ENCODE measurements around the gene SRP68. TPM values are rescaled to one million over a fixed set of nuclear protein-coding genes. Genes with fewer than 3 reads are reported as not detected.

Gene SRP68
- total RNA-seq, 1 experiment from 2014 or later: 90.7 TPM

- Mint-ChIP-seq H3K4me3 (peak overlapping the region; percentile 97), H3K4me1 (peaks cover 26% of the 10 kb centered on the region), H3K27ac (peak overlapping the region; percentile 89), H3K9me3 (no peaks in the 10 kb centered on the region), H3K36me3 (peaks cover 11% of the 10 kb centered on the region; the same call in 1 of the 2 replicates), H3K27me3 (ENCODE audit: low read depth) (peaks cover 34% of the 10 kb centered on the region)
- no peak for DNase-seq (ENCODE audit: low spot score)
- ATAC-seq: no peak
- TF ChIP-seq, protein P1, sequence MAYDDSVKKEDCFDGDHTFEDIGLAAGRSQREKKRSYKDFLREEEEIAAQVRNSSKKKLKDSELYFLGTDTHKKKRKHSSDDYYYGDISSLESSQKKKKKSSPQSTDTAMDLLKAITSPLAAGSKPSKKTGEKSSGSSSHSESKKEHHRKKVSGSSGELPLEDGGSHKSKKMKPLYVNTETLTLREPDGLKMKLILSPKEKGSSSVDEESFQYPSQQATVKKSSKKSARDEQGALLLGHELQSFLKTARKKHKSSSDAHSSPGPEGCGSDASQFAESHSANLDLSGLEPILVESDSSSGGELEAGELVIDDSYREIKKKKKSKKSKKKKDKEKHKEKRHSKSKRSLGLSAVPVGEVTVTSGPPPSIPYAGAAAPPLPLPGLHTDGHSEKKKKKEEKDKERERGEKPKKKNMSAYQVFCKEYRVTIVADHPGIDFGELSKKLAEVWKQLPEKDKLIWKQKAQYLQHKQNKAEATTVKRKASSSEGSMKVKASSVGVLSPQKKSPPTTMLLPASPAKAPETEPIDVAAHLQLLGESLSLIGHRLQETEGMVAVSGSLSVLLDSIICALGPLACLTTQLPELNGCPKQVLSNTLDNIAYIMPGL (CRISPR knock-in tag; IDR thresholded peaks at IDR 0.05): 0 out of 2 replicates have a peak, but pooled peaks have one; percentile 7
- TF ChIP-seq RELA (CRISPR knock-in tag; IDR thresholded peaks at IDR 0.05; ENCODE audit: borderline replicate concordance): no peak
- CTCF ChIA-PET: interaction anchor here (1.0 to 2.7 kb wide), 4 partner anchors 58 to 208 kb away, joined by 3 to 14 read pairs (median 4); no protein-coding TSS in a partner anchor
- POLR2A ChIA-PET: interaction anchor here (0.7 to 1.0 kb wide), 2 partner anchors 18 to 63 kb away, joined by 3 read pairs; no protein-coding TSS in a partner anchor
These were observed 678 bp downstream of the SRP68 start for GRCh38 chr17:76071531-76072147.

DNA sequence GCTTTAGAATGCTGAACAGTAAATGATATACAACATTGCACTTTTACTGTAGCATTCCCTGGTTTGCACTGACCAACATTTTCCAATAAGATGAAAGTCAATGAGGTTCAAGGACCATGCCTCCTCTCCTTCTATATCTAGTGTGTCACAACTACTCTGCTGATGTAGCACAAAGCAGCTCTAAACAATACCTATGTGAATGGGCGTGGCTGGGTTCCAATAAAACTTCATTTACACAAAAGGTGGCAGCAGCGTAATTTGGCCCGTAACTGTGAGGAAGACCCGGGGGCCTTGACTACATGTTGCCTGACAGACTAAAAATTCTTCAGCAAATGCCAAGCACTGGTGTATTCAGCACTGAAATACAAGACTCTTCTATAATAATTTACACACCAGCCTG is 6.5 kb downstream of the SRP68 start:
- TF ChIP-seq IRF2 (CRISPR knock-in tag; IDR thresholded peaks at IDR 0.05; ENCODE audit: borderline replicate concordance, low read depth) (no peak), ARID4B (CRISPR knock-in tag; IDR thresholded peaks at IDR 0.05; ENCODE audit: borderline replicate concordance) (no peak), ZNF232 (CRISPR knock-in tag; IDR thresholded peaks at IDR 0.05) (no peak), ZNF396 (CRISPR knock-in tag; IDR thresholded peaks at IDR 0.05; ENCODE audit: borderline replicate concordance) (no peak), ZBTB21 (CRISPR knock-in tag; IDR thresholded peaks at IDR 0.05; ENCODE audit: borderline replicate concordance) (no peak), ZSCAN18 (CRISPR knock-in tag; IDR thresholded peaks at IDR 0.05) (no peak), ZNF263 (CRISPR knock-in tag; IDR thresholded peaks at IDR 0.05; ENCODE audit: low read depth) (no peak)
- no peak for DNase-seq (ENCODE audit: low spot score)
- CTCF ChIA-PET: interaction anchor here (1.2 to 1.7 kb wide), 2 partner anchors 10 to 51 kb away, joined by 3 to 7 read pairs; no protein-coding TSS in a partner anchor
- POLR2A ChIA-PET: no interaction called here
- Mint-ChIP-seq H3K4me3 (no peak overlapping the region), H3K27ac (no peak overlapping the region), H3K36me3 (peaks cover 54% of the 10 kb centered on the region), H3K9me3 (no peaks in the 10 kb centered on the region), H3K4me1 (no peaks in the 10 kb centered on the region), H3K27me3 (ENCODE audit: low read depth) (no peaks in the 10 kb centered on the region)
- ATAC-seq: no peak

- Mint-ChIP-seq H3K9me3 (no peaks in the 10 kb centered on the region), H3K4me1 (no peaks in the 10 kb centered on the region), H3K36me3 (peaks cover 69% of the 10 kb centered on the region), H3K4me3 (no peak overlapping the region), H3K27ac (no peak overlapping the region), H3K27me3 (ENCODE audit: low read depth) (no peaks in the 10 kb centered on the region)
- no peak for DNase-seq (ENCODE audit: low spot score)
- POLR2A ChIA-PET: interaction anchor here (0.7 kb wide), 1 partner anchor 371 kb away, joined by 3 read pairs; no protein-coding TSS in a partner anchor
- no peak for ATAC-seq
- CTCF ChIA-PET: interaction anchor here (1.1 to 1.5 kb wide), 3 partner anchors 50 to 216 kb away, joined by 4 to 5 read pairs (median 5); no protein-coding TSS in a partner anchor
- TF ChIP-seq ZNF423 (CRISPR knock-in tag; IDR thresholded peaks at IDR 0.05) (no peak), ZNF317 (CRISPR knock-in tag; IDR thresholded peaks at IDR 0.05; ENCODE audit: borderline replicate concordance, low read depth) (no peak), KAT7 (CRISPR knock-in tag; IDR thresholded peaks at IDR 0.05; ENCODE audit: borderline replicate concordance) (no peak)
- TF ChIP-seq, protein P2, sequence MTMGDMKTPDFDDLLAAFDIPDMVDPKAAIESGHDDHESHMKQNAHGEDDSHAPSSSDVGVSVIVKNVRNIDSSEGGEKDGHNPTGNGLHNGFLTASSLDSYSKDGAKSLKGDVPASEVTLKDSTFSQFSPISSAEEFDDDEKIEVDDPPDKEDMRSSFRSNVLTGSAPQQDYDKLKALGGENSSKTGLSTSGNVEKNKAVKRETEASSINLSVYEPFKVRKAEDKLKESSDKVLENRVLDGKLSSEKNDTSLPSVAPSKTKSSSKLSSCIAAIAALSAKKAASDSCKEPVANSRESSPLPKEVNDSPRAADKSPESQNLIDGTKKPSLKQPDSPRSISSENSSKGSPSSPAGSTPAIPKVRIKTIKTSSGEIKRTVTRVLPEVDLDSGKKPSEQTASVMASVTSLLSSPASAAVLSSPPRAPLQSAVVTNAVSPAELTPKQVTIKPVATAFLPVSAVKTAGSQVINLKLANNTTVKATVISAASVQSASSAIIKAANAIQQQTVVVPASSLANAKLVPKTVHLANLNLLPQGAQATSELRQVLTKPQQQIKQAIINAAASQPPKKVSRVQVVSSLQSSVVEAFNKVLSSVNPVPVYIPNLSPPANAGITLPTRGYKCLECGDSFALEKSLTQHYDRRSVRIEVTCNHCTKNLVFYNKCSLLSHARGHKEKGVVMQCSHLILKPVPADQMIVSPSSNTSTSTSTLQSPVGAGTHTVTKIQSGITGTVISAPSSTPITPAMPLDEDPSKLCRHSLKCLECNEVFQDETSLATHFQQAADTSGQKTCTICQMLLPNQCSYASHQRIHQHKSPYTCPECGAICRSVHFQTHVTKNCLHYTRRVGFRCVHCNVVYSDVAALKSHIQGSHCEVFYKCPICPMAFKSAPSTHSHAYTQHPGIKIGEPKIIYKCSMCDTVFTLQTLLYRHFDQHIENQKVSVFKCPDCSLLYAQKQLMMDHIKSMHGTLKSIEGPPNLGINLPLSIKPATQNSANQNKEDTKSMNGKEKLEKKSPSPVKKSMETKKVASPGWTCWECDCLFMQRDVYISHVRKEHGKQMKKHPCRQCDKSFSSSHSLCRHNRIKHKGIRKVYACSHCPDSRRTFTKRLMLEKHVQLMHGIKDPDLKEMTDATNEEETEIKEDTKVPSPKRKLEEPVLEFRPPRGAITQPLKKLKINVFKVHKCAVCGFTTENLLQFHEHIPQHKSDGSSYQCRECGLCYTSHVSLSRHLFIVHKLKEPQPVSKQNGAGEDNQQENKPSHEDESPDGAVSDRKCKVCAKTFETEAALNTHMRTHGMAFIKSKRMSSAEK (CRISPR knock-in tag; IDR thresholded peaks at IDR 0.05; ENCODE audit: borderline replicate concordance): no peak
- TF ChIP-seq, protein P3, sequence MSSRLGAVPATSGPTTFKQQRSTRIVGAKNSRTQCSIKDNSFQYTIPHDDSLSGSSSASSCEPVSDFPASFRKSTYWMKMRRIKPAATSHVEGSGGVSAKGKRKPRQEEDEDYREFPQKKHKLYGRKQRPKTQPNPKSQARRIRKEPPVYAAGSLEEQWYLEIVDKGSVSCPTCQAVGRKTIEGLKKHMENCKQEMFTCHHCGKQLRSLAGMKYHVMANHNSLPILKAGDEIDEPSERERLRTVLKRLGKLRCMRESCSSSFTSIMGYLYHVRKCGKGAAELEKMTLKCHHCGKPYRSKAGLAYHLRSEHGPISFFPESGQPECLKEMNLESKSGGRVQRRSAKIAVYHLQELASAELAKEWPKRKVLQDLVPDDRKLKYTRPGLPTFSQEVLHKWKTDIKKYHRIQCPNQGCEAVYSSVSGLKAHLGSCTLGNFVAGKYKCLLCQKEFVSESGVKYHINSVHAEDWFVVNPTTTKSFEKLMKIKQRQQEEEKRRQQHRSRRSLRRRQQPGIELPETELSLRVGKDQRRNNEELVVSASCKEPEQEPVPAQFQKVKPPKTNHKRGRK (CRISPR knock-in tag; IDR thresholded peaks at IDR 0.05; ENCODE audit: borderline replicate concordance): no peak
These were observed 8.3 kb downstream of the SRP68 start for GRCh38 chr17:76063875-76064546.
